Airway epithelial cell (primary cell): ENCODE results near the gene AVP. TPM values are rescaled to one million over a fixed set of nuclear protein-coding genes. Genes with fewer than 3 reads are reported as not detected.

Experiments used
- total RNA-seq: library from RNA; depleted of rRNA; stranded (reverse); fragments of >200 nt; gene quantifications from 2 replicates; pipeline ENCODE4 v1.2.3, GENCODE V29; 2015

Gene AVP, protein sequence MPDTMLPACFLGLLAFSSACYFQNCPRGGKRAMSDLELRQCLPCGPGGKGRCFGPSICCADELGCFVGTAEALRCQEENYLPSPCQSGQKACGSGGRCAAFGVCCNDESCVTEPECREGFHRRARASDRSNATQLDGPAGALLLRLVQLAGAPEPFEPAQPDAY
- not detected in 2 replicates for total RNA-seq

DNA sequence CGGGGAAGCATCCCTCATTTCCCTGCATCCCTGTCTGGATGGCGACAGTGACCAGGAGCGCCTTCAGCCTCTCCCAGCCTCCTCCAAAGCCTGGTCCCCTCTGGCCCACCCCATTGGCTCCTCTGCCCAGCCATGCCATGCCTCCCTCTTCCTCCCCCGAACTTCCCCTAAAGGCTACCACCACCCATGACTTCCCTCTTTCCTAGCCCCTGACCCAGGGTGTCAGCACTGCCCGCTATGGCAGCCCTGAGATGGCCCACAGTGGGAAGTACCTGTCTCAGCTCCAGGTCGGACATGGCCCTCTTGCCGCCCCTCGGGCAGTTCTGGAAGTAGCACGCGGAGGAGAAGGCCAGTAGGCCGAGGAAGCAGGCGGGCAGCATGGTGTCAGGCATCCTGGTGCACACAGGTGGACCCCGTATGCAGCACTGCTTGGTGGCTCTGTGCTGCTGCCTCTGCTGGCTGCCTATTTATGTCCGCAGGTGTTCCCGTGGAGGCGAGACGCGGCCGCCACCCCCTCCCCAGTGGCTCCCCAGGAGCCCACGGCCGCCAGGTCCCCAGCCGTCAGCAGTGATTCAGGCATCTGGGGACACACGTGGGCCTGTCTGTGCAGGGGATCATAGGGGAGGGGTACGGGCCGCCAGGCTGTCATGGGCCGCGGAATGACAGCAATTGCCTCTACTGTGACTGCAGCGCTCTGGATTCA, at the start of gene AVP:
AVP (minus strand) TSS at position 442 of the 703 bp plus-strand sequence; CDS start at position 392, 50 bp downstream.

DNA sequence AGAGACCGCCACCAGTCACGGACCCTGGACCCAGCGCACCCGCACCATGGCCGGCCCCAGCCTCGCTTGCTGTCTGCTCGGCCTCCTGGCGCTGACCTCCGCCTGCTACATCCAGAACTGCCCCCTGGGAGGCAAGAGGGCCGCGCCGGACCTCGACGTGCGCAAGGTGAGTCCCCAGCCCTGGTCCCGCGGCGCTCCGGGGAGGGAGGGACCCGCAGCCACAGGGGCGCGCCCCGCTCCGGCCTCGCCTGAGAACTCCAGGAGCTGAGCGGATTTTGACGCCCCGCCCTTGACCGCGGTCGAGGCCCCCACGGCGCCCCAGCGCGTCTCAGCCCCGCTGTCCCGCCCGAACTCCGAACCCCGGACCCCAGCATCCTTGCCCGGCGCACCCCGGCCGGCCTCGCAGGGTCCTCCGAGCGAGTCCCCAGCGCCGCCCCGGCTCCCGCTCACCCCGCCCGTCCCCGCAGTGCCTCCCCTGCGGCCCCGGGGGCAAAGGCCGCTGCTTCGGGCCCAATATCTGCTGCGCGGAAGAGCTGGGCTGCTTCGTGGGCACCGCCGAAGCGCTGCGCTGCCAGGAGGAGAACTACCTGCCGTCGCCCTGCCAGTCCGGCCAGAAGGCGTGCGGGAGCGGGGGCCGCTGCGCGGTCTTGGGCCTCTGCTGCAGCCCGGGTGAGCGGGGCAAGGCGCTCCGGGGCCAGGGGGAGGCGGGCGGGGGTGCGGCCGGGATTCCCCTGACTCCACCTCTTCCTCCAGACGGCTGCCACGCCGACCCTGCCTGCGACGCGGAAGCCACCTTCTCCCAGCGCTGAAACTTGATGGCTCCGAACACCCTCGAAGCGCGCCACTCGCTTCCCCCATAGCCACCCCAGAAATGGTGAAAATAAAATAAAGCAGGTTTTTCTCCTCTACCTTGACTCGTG, 12.7 kb downstream of the AVP start, which contains the start of gene OXT:
OXT (plus strand) TSS at position 11 of the 920 bp plus-strand sequence; CDS start at position 47, 36 bp downstream.

DNA sequence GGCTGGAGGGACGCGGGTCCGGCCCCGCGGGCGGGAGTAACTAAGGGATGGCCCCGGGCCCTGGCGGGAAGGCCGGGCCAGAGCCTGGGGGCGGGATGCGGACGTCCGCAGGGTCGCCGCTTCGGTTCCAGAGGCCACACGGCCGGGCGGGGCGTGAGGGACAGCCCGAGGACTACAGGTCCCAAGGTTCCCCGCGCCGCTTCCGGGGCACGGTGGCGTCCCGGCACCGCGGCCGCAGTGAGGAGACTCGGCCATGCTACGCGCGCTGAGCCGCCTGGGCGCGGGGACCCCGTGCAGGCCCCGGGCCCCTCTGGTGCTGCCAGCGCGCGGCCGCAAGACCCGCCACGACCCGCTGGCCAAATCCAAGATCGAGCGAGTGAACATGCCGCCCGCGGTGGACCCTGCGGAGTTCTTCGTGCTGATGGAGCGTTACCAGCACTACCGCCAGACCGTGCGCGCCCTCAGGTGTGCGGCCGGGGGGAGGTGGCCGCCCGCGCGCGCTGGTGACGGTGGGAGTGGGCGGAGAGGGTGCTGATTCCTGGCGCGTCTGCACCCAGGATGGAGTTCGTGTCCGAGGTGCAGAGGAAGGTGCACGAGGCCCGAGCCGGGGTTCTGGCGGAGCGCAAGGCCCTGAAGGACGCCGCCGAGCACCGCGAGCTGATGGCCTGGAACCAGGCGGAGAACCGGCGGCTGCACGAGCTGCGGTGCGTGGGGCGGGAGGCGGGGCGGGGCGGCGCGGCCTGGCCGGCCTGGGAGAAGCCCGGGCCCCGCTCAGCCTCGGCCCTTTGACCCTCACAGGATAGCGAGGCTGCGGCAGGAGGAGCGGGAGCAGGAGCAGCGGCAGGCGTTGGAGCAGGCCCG, 38.5 kb downstream of the AVP start, which contains the start of gene MRPS26:
MRPS26 (plus strand) TSS at position 237 of the 861 bp plus-strand sequence; CDS start at position 254, 17 bp downstream.

DNA sequence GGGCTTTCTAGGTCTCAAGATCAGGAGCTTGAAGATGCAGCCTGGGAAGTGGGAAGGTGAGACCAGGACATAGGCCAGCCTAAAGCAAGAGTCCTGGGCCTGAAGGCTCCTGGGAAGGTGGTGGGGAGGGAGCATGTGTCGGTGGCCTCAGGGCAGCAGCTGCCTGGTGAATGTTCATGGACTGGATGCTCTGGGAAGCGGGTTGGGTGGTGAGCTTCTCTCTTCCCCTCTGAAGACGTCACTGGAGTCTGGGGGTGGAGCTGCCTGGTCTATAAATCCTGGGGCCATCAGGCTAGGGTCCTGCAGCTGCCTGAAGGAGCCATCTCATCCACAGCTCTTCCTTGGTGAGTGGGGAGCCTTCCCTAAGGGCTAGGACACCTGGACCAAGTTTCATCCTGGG, 41.2 kb downstream of the AVP start, which contains the start of gene GNRH2:
GNRH2 (plus strand) TSS at position 301 of the 400 bp plus-strand sequence. CDS start 793 bp downstream, outside the sequence.

Other genes starting within 250 kb of the AVP start
- gene PCED1A, start 244.1 kb downstream of the AVP start, total RNA-seq = 7.7 and 10.4 TPM in 2 replicates
- gene VPS16, start 244.0 kb downstream of the AVP start, total RNA-seq = 17.8 and 26.0 TPM in 2 replicates
- gene PTPRA, start 211.2 kb downstream of the AVP start, total RNA-seq = 22.7 and 32.4 TPM in 2 replicates
- not detected in 2 replicates for gene GNRH2, start 41.1 kb downstream of the AVP start, total RNA-seq
- 91.3 and 98.8 TPM in 2 replicates for gene MRPS26, start 38.7 kb downstream of the AVP start, total RNA-seq
- gene OXT, start 13.1 kb downstream of the AVP start, total RNA-seq = not detected in 2 replicates
- 14.7 and 17.6 TPM in 2 replicates for gene FASTKD5, start 75.1 kb upstream of the AVP start, total RNA-seq
- 2.8 and 4.7 TPM in 2 replicates for gene UBOX5, start 75.1 kb upstream of the AVP start, total RNA-seq
- 4.3 and 4.8 TPM in 2 replicates for gene LZTS3, start 88.8 kb upstream of the AVP start, total RNA-seq
- 75.0 and 92.5 TPM in 2 replicates for gene DDRGK1, start 120.0 kb upstream of the AVP start, total RNA-seq
- gene ITPA, start 124.8 kb upstream of the AVP start, total RNA-seq = 43.9 and 59.7 TPM in 2 replicates
- gene SLC4A11, start 154.5 kb upstream of the AVP start, total RNA-seq = 7.9 and 13.0 TPM in 2 replicates